Measurements from ENCODE around the gene TMF1.

The TMF1 gene

GRCh38 chr3:69013253-69014021 is 38.7 kb downstream of the TMF1 start, which contains the start of gene EOGT:
Gene EOGT (minus strand): TSS chr3:69013684. CDS start chr3:69009846, 3,838 bp downstream.
- DNase-seq, result peak; percentile 76 to 84

GRCh38 chr3:69012800-69013252 is 39.3 kb downstream of the TMF1 start:
- DNase-seq, result peak in 1 of 2 donors; percentile 36

GRCh38 chr3:69012100-69012799 is 39.9 kb downstream of the TMF1 start:
- no peak for DNase-seq

GRCh38 chr3:69011096-69011730 is 40.9 kb downstream of the TMF1 start:
- DNase-seq, result no peak

GRCh38 chr3:69009559-69010410 is 42.3 kb downstream of the TMF1 start:
- DNase-seq, result no peak

- DNase-seq, result no peak
Observed at GRCh38 chr3:69008980-69009379, 43.2 kb downstream of the TMF1 start.

GRCh38 chr3:69005791-69006482 is 46.2 kb downstream of the TMF1 start:
- DNase-seq, result no peak

- DNase-seq, result no peak
Observed at GRCh38 chr3:69005071-69005790, 46.9 kb downstream of the TMF1 start.

- DNase-seq, result no peak
Observed at GRCh38 chr3:69004138-69004537, 48.0 kb downstream of the TMF1 start.

GRCh38 chr3:68999605-69000004 is 52.5 kb downstream of the TMF1 start:
- no peak for DNase-seq

- no peak for DNase-seq
Observed at GRCh38 chr3:68999158-68999557, 53.0 kb downstream of the TMF1 start.

- no peak for DNase-seq
Observed at GRCh38 chr3:68997887-68998286, 54.2 kb downstream of the TMF1 start.

- DNase-seq, result no peak
Observed at GRCh38 chr3:68996356-68996995, 55.7 kb downstream of the TMF1 start.

- no peak for DNase-seq
Observed at GRCh38 chr3:68988740-68989139, 63.4 kb downstream of the TMF1 start.

- no peak for DNase-seq
Observed at GRCh38 chr3:68987322-68987721, 64.8 kb downstream of the TMF1 start.

- DNase-seq, result no peak
Observed at GRCh38 chr3:68986496-68987208, 65.5 kb downstream of the TMF1 start.

- DNase-seq, result no peak
Observed at GRCh38 chr3:68985146-68985790, 66.9 kb downstream of the TMF1 start.

GRCh38 chr3:68984011-68984530 is 68.1 kb downstream of the TMF1 start:
- DNase-seq, result no peak

- DNase-seq, result no peak
Observed at GRCh38 chr3:68977486-68978167, 74.5 kb downstream of the TMF1 start.

All from CD4-positive, alpha-beta T cell treated with Interleukin-4 for 1 hour (primary cell).